GM12875 (cell line): ENCODE results near the gene PLCL2.

Experiments used
- H3K4me3 ChIP-seq: one replicate; pipeline ENCODE4 v1.5.1; 2011; ENCODE audit warnings: low read depth, low read length, control low read depth
- CTCF ChIP-seq: IDR thresholded peaks from 2 replicates; pipeline ENCODE4 v1.5.1; 2011; ENCODE audit warnings: low read depth, mild to moderate bottlenecking, control low read depth, inconsistent platforms, low read length, moderate library complexity, borderline replicate concordance; ENCODE audit not compliant: insufficient read depth

Gene PLCL2

GRCh38 chr3:17050506-17050905 is 165.8 kb downstream of the PLCL2 start:
- no peak for TF ChIP-seq CTCF

GRCh38 chr3:17052363-17052762 is 167.6 kb downstream of the PLCL2 start:
- no peak for TF ChIP-seq CTCF

More at GRCh38 chr3:17050506-17050905, 165.8 kb downstream of the PLCL2 start:
- no peak overlapping the region for H3K4me3 ChIP-seq

GRCh38 chr3:17054301-17054981 is 169.7 kb downstream of the PLCL2 start:
- TF ChIP-seq CTCF, result no peak
- H3K4me3 ChIP-seq, result no peak overlapping the region

More at GRCh38 chr3:17052363-17052762, 167.6 kb downstream of the PLCL2 start:
- no peak overlapping the region for H3K4me3 ChIP-seq

GRCh38 chr3:17054982-17055343 is 170.2 kb downstream of the PLCL2 start:
- no peak overlapping the region for H3K4me3 ChIP-seq
- TF ChIP-seq CTCF, result no peak

GRCh38 chr3:17055374-17056276 is 170.9 kb downstream of the PLCL2 start:
- no peak overlapping the region for H3K4me3 ChIP-seq
- TF ChIP-seq CTCF, result no peak

GRCh38 chr3:17057321-17057720 is 172.6 kb downstream of the PLCL2 start:
- H3K4me3 ChIP-seq, result no peak overlapping the region
- no peak for TF ChIP-seq CTCF
